Fibroblast of the aortic adventitia (primary cell): ENCODE data around the gene TNKS1BP1. TPM values are rescaled to one million over a fixed set of nuclear protein-coding genes. Genes with fewer than 3 reads are reported as not detected.

Source experiments
- DNase-seq: peaks from one replicate; pipeline ENCODE4 v3.0.0-alpha.2; 2010; ENCODE audit warnings: low read depth
- H3K4me3 ChIP-seq: 2 replicates; pipeline ENCODE4 v1.5.1; 2011; ENCODE audit warnings: low read depth, mild to moderate bottlenecking, control low read depth, low read length, moderate library complexity
- total RNA-seq: library from RNA; depleted of rRNA; stranded (reverse); fragments of >200 nt; gene quantifications from 2 replicates; pipeline ENCODE4 v1.2.3, GENCODE V29; 2012; ENCODE audit warnings: low replicate concordance
- TF ChIP-seq, protein P1 (sequence below): IDR thresholded peaks from 2 replicates; pipeline ENCODE4 v1.5.1; 2011; ENCODE audit warnings: mild to moderate bottlenecking, low read length, control low read depth, inconsistent platforms; ENCODE audit not compliant: insufficient read depth

TNKS1BP1 gene
- total RNA-seq, 1 donor: 70.0 TPM

DNA sequence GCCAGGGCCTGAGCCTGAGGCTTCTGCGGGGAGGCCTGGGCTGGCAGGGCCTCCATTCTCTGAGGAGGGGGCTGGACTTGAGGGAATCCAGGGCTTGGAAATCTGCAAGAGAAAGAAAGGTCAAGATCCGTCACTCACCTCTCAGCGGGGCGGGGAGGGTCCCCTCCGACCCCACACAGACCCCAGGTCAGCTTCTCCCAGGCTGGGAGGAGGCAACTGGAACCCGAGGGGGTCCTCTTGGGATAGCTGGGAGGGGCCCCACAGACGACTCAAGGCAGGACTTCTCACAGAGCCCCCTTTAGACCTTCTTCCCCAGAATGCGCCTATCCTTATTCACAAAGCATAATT lies 11.0 kb downstream of the TNKS1BP1 start:
- H3K4me3 ChIP-seq: no peak overlapping the region
- TF ChIP-seq, protein P1, sequence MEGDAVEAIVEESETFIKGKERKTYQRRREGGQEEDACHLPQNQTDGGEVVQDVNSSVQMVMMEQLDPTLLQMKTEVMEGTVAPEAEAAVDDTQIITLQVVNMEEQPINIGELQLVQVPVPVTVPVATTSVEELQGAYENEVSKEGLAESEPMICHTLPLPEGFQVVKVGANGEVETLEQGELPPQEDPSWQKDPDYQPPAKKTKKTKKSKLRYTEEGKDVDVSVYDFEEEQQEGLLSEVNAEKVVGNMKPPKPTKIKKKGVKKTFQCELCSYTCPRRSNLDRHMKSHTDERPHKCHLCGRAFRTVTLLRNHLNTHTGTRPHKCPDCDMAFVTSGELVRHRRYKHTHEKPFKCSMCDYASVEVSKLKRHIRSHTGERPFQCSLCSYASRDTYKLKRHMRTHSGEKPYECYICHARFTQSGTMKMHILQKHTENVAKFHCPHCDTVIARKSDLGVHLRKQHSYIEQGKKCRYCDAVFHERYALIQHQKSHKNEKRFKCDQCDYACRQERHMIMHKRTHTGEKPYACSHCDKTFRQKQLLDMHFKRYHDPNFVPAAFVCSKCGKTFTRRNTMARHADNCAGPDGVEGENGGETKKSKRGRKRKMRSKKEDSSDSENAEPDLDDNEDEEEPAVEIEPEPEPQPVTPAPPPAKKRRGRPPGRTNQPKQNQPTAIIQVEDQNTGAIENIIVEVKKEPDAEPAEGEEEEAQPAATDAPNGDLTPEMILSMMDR: no peak
- no peak for DNase-seq

DNA sequence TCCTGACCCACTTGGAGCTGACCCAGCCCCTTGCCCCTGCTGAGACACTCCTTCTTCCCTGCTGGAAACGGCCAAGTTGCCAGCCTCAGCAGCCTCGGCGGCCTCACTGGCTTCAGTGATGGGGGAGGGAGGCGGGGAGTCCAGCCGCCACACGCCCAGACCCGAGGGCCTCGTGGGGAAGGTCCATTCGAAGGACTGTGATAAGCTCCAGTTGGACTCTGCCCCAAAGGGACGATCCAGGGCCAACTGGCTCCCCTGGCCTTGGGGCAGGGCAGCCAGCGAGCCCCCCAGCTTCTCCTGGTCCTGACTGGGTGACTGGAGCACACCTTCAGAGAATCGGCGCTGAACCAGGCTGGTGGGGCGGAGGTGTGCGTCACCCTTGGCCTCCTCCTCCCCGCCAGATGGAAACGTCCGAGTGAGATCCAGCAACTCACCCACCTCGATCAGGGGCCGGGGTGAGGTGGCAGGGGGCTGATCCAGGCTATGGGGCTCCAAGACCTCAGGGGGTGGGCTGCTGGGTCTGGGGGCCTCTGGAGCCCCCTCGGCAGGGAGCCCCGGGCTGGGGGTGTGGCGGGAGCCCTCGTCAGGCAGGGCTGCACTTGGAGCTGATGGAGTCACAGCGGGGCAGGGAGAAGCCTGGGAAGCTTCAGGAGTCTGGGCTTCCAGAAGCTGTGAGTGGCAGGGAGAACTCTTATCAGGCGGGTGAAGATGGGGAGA lies 11.5 kb downstream of the TNKS1BP1 start:
- TF ChIP-seq, protein P1: no peak
- no peak for DNase-seq

DNA sequence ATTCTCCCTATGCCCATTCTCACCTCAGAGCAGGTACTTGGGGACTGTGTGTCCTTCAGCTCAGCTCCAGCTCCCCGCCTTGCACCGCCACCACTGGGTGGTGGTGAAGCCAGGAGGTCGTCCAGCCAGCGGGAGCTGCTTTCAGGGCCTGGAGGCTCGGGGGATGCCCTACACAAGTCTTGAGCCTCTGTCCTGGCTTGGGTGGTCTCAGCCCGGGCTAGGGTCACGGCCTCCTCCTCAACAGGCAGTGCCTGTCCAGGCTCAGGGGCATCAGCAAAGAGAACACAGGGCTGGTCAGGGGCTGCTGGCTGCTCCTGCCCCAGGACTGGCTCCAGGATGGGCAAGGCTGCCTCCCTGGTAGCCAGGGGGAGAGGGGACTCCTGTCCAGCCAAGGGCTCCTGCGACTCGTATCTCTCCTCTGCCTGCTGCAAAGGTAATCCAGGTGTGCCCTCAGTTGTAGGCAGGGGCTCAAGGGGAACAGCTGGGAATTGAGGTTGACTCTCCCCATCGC lies 12.2 kb downstream of the TNKS1BP1 start:
- no peak overlapping the region for H3K4me3 ChIP-seq
- TF ChIP-seq, protein P1: no peak
- no peak for DNase-seq

More for the DNA sequence above, 11.5 kb downstream of the TNKS1BP1 start:
- H3K4me3 ChIP-seq: no peak overlapping the region

DNA sequence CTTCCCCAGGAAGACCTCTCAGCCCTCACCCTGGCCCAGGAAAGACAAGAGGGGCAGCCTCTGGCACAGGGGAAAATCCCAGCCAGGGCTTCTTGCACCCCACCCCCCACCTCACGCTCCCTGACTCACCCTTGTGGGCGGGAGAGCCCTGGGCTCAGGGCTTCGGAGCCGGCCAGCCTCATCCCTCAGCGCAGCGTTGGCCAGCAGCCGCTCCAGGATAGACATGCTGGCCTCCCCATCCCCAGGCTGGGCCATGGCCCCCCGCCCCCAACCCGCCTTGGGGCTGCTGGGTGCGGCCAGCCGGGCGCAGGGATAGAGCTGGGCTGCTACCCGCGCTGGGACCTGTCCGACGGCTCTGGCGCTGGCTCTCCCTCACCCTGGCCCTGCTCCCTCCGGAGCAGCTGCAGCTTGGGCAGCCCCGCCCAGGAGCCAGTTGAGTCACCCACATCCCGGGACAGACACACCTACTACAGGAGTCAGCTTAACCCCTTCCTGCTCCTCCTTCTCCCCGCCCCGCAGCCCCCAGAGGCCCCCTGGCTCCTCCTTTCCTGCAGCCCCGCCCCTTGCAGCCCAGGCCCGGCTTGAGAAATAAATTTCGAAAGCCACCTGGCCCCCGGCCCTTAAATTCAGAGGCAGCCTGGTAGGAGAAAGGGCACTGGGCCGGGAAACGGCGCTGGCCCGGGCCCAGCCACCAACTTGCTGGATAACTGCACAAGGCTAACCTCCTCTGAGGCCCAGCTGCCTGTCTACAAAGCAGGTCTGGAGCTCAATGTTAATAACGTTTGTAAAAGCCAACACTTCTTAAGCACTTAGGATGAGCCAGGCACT lies 13.4 kb downstream of the TNKS1BP1 start:
- peak; percentile 98 for DNase-seq
- H3K4me3 ChIP-seq: peak overlapping the region; percentile 54
- TF ChIP-seq, protein P1: no peak

DNA sequence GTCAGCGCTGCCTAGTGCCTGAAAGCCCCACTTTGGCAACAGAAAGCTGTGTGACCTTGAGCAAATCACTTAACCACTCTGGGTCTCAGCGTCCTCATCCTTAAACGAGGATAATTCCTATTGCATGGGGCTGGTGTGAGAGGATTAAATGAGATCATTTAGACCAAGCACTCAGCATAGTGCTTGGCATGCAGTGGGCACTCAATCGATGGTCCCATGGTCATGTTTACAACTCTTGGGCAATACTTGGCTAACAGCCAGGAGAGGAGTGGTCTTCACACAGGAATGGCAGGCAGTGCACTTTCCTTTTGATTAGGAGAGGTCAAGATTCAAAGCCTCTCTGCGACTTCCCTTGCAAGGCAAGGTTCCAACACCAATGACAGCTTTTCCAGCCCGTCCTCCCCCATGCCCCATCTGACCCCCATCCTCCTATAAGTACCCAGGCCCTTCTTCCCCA lies 14.1 kb downstream of the TNKS1BP1 start:
- peak overlapping the region; percentile 53 for H3K4me3 ChIP-seq
- DNase-seq: peak; percentile 65
- TF ChIP-seq, protein P1: no peak

DNA sequence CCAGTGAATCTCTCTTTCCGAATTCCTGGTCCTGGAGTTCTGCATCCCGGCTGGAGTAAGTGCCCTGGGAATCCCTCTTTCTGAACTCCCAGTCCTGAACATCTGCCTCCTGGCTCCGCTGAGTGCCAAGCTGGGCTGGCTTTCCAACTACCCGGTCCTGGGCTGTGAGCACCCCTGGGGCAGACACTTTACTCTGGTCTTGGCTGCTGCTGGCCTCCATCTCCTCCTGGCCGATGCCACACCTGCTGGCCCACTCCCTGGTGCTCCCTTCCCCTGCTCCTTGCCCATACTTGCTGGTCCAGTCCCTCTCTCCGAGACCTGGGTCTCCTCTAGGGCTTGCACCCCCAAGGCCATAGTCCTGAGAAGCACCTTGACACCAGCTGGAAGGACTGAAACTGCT lies 14.7 kb downstream of the TNKS1BP1 start:
- TF ChIP-seq, protein P1: no peak
- DNase-seq: no peak
- peak overlapping the region; percentile 18 for H3K4me3 ChIP-seq
